Ovary (tissue), 9 donors: Measurements from ENCODE around the gene PIH1D2. TPM values are rescaled to one million over a fixed set of nuclear protein-coding genes. Genes with fewer than 3 reads are reported as not detected.
"Not testable (repeated sequence)": the region's sequence is repeated elsewhere in the genome, so short reads cannot be mapped to it uniquely, and the experiment has no call there.

ENCODE experiments used
- DNase-seq, 5 donors: peaks; one replicate each; pipeline ENCODE4 v3.0.0-alpha.2; 2019 to 2020
- H3K27ac ChIP-seq, 2 donors: fragments of 200-600 bp; one replicate each; pipeline versions ENCODE4 v1.5.1 to v1.8.0; 2019 to 2022
- H3K27me3 ChIP-seq: fragments of 200-600 bp; one replicate; pipeline ENCODE4 v1.8.0; 2022
- H3K36me3 ChIP-seq: fragments of 200-600 bp; sonication (generic); one replicate; pipeline ENCODE4 v1.5.1; 2019
- H3K4me1 ChIP-seq: one replicate; pipeline ENCODE4 v1.8.1; 2013; ENCODE audit warnings: mild to moderate bottlenecking, moderate library complexity; ENCODE audit not compliant: insufficient read depth
- H3K4me3 ChIP-seq: fragments of 200-600 bp; sonication (generic); one replicate; pipeline ENCODE4 v1.5.1; 2017
- H3K9me3 ChIP-seq, 2 donors: fragments of 200-600 bp in 1 of 2; sonication (generic) in 1 of 2; one replicate each; pipeline versions ENCODE4 v1.5.1 to v1.8.1; 2013 to 2019; ENCODE audit warnings: mild to moderate bottlenecking in 1 of 2, moderate library complexity in 1 of 2
- CTCF ChIP-seq, 3 donors: fragments of 450-650 bp in 2 of 3; fragments of 200-600 bp in 1 of 3; IDR thresholded peaks; one replicate each; pipeline versions ENCODE4 v1.5.1 to v1.8.0; 2016 to 2022; ENCODE audit warnings: antibody characterized with exemption in 3 of 3, mild to moderate bottlenecking in 1 of 3
- EP300 ChIP-seq: sonication (generic); formaldehyde crosslinking; IDR thresholded peaks from one replicate; pipeline ENCODE4 v1.6.1; 2017; ENCODE audit warnings: antibody characterized with exemption
- POLR2A ChIP-seq: fragments of 450-650 bp; IDR thresholded peaks from one replicate; pipeline ENCODE4 v1.6.1; 2017; ENCODE audit warnings: antibody characterized with exemption, mild to moderate bottlenecking, moderate library complexity
- WGBS, 3 donors: extraction: QIAGEN DNeasy Blood & Tissue Kit in 1 of 3; methylation state at CpG; one replicate each; pipeline versions ENCODE4 v1.1.5 to v1.1.7; 2013 to 2017; 5-methylcytosine and 5-hydroxymethylcytosine counted together
- intact Hi-C, 4 donors: fragments of 100-400 bp; cut with DNase I; formaldehyde crosslinking; loops; one replicate each; pipeline versions ENCODE4 v1.11.0 to v1.15.1; 2022 to 2023
- polyA plus RNA-seq, 2 donors: library from polyadenylated mRNA; stranded (reverse); fragments of 200-250 nt in 1 of 2; fragments of 350-450 nt in 1 of 2; fragmentation: Illumina TruSeq in 1 of 2; extraction: RNeasy Lipid Tissue Mini Kit (QIAGEN cat#74804) in 1 of 2; gene quantifications; one replicate each; pipeline ENCODE4 v1.2.3, GENCODE V29; 2013 to 2014
- total RNA-seq, 7 donors: library from RNA; depleted of rRNA in 2 of 7; stranded (reverse); fragments of >200 nt in 2 of 7; fragmentation: NEBNext Ultra II Directional in 3 of 7; extraction: Animal tissue kit (Norgen Biotek cat#: 25700) in 3 of 7; gene quantifications; one replicate each; pipeline versions ENCODE4 v1.1.0 to v1.2.4, GENCODE V29; 2016 to 2023
- donor health status: DM: no; HTN: no; CAD: no; lungs with moderate emphysema.
- donor health status: DM: no; HTN: no; CAD: no.
- donor health status: Bipolar disorder and iron deficiency.
- donor health status: DM: yes; HTN: yes; CAD: no.
- donor health status: DM: no; HTN: no; CAD: no.
- donor health status: DM: yes; HTN: yes; CAD: no.

Gene PIH1D2
- total and polyA plus RNA-seq, 9 donors: 0.83 to 8.6 (median 2.3) TPM

DNA sequence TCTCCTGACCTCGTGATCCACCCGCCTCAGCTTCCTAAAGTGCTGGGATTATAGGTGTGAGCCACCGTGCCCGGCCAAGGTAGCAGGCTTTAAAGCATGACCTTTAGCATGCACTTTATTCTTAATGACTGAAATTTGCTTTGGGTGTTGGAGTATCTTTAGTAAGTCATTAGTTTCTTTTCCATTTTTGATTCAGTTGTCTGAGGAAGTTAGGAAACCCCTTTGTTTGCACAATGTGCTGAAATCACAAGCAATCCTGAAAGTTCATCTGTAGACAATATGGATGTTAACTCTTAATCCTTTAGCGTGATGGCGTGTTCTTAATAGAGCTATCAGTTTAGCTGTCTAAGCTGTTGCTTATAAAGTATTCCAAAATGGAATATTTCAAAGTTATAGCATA, 29.6 kb upstream of the PIH1D2 start:
- Histone ChIP-seq H3K4me1 (no peaks in the 10 kb centered on the region), H3K4me3 (no peak overlapping the region), H3K36me3 (no peaks in the 10 kb centered on the region), H3K27ac (no peak overlapping the region), H3K9me3 (no peaks in the 10 kb centered on the region), H3K27me3 (no peaks in the 10 kb centered on the region)
- WGBS, 3 donors: 90 to 95% (median 95%) methylated on average over 6 of the region's 6 CpGs
- TF ChIP-seq EP300: no peak
- no peak for TF ChIP-seq CTCF (IDR thresholded peaks at IDR 0.05)
- TF ChIP-seq POLR2A: no peak
- DNase-seq: no peak
- intact Hi-C loops: no loop called here

DNA sequence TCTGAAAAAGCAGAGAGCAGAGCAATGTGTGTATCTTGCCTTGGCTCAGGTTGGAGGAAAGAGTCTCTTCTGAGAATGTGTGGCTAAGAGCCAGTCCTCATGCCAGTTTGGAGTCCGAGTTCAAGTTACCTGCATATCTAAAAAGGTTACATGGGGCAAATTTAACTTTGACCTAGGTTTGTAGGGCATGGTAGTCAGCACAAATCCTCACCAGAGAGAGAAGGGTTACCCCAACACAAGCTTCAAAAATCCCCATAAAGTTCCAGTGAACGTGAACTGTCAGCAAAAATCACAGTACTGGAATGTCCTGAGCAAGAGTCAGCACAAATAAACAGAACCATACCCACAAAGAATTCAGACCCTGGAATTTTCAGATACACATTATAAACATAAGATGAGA, 26.6 kb upstream of the PIH1D2 start:
- intact Hi-C loops: no loop called here
- TF ChIP-seq CTCF (IDR thresholded peaks at IDR 0.05) (no peak), POLR2A (no peak), EP300 (no peak)
- Histone ChIP-seq H3K27me3 (no peaks in the 10 kb centered on the region), H3K4me1 (peaks cover 1% of the 10 kb centered on the region), H3K36me3 (no peaks in the 10 kb centered on the region), H3K27ac (no peak overlapping the region), H3K4me3 (no peak overlapping the region), H3K9me3 (no peaks in the 10 kb centered on the region)
- no peak for DNase-seq
- 52 to 70% (median 56%) methylated on average over 2 of the region's 2 CpGs for WGBS, 3 donors

DNA sequence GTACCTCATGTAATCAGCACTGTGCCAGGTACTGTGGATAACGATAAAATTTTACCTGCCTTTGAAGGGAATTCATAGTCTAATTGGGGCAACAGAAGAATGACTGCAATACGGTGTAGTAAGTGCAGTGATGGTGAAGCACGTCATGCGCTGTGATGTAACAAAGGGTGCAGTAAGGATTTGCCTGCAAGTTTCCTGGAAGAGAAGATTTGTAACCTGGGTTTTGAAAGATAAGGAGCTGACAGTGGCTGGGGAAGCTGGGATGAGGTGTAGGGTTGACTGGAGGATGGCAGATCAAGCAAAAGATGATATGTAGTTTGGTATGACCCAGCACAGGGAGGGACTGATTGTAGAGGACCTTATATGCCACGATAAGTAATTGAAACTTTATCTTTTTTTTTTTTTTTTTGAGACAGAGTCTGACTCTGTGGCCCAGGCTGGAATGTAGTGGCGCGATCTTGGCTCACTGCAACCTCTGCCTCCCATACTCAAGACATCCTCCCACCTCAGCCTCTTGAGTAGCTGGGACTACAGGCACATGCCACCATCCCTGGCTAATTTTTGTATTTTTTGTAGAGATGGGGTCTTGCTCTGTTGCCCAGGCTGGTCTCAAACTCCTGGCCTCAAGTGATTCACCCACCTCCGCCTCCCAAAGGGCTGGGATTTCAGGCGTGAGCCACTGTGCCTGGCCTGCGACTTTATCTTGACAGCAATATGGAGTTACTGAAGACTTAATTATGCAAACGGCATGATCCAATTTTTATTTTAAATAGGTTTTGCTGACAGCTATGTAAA, 24.1 kb upstream of the PIH1D2 start:
- 81 to 84% (median 84%) methylated on average over 11 of the region's 11 CpGs for WGBS, 3 donors

GRCh38 chr11:112096194-112096593, 22.4 kb upstream of the PIH1D2 start:
- H3K9me3 ChIP-seq: no peaks in the 10 kb centered on the region
- H3K27me3 ChIP-seq: no peaks in the 10 kb centered on the region
- TF ChIP-seq POLR2A (no peak), EP300 (no peak), CTCF (IDR thresholded peaks at IDR 0.05) (no peak)
- peaks cover 1% of the 10 kb centered on the region for H3K4me1 ChIP-seq
- no peak for DNase-seq
- H3K36me3 ChIP-seq: no peaks in the 10 kb centered on the region
- H3K27ac ChIP-seq: no peak overlapping the region
- no peak overlapping the region for H3K4me3 ChIP-seq
- intact Hi-C loops: no loop called here

More for the DNA sequence above, 24.1 kb upstream of the PIH1D2 start:
- Histone ChIP-seq H3K9me3 (no peaks in the 10 kb centered on the region), H3K4me3 (no peak overlapping the region), H3K36me3 (no peaks in the 10 kb centered on the region), H3K27me3 (no peaks in the 10 kb centered on the region), H3K4me1 (peaks cover 1% of the 10 kb centered on the region), H3K27ac (no peak overlapping the region)
- no peak for DNase-seq
- intact Hi-C loops: no loop called here
- TF ChIP-seq POLR2A (no peak), CTCF (IDR thresholded peaks at IDR 0.05) (no peak), EP300 (no peak)

DNA sequence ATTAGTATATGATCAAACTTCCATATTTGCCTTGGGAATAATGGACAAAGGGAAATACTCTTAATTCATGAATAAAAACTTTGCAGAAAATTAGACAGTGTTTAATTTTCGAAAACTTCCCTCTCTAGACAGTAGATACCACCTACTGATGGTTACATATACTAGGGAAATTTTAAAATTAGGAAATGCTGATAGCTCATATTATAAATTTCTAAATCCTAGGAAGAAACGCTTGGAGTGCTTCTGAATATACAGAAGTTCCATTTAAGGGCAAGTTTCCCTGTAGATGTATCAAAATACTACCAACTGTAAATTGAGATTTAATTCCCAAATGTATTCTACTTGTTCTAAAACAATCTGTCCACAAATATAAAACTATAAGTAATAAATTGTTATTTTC, 21.5 kb upstream of the PIH1D2 start:
- intact Hi-C loops, H3K9me3 ChIP-seq, H3K27me3 ChIP-seq, DNase-seq, H3K4me1 ChIP-seq, H3K36me3 ChIP-seq, H3K27ac ChIP-seq, H3K4me3 ChIP-seq: not testable (repeated sequence)
- whole genome bisulfite sequencing, 3 donors: 96 to 98% (median 97%) methylated on average over 2 of the region's 2 CpGs
